Karpas-422 (cell line): ENCODE data around the gene ADAMTSL1. TPM values are rescaled to one million over a fixed set of nuclear protein-coding genes. Genes with fewer than 3 reads are reported as not detected.

Source experiments
- DNase-seq: peaks from one replicate; pipeline ENCODE4 v3.0.0-alpha.2; 2015
- H2AFZ ChIP-seq: fragments of 200-600 bp; sonication (generic); 2 replicates; pipeline ENCODE4 v1.6.1; 2014; ENCODE audit warnings: antibody characterized with exemption, low read length, mixed read lengths
- H3K27ac ChIP-seq: fragments of 200-600 bp; sonication (generic); 2 replicates; pipeline ENCODE4 v1.5.1; 2014; ENCODE audit warnings: mild to moderate bottlenecking, low read length, moderate library complexity
- H3K27me3 ChIP-seq: fragments of 200-600 bp; sonication (generic); 2 replicates; pipeline ENCODE4 v1.6.1; 2014; ENCODE audit warnings: low read length, mixed read lengths
- H3K36me3 ChIP-seq: fragments of 200-600 bp; sonication (generic); 2 replicates; pipeline ENCODE4 v1.6.1; 2014; ENCODE audit warnings: low read length, mixed read lengths; ENCODE audit not compliant: insufficient read depth
- H3K4me1 ChIP-seq: fragments of 200-600 bp; sonication (generic); 2 replicates; pipeline ENCODE4 v1.6.1; 2014; ENCODE audit warnings: mild to moderate bottlenecking, low read length, mixed read lengths
- H3K4me2 ChIP-seq: fragments of 200-600 bp; sonication (generic); 2 replicates; pipeline ENCODE4 v1.6.1; 2014; ENCODE audit warnings: low read length, low read depth, mild to moderate bottlenecking; ENCODE audit not compliant: poor library complexity, severe bottlenecking
- H3K4me3 ChIP-seq: fragments of 200-600 bp; sonication (generic); 2 replicates; pipeline ENCODE4 v1.5.1; 2014; ENCODE audit warnings: mild to moderate bottlenecking, antibody characterized with exemption, low read length, mixed read lengths
- H3K79me2 ChIP-seq: fragments of 200-600 bp; sonication (generic); 2 replicates; pipeline ENCODE4 v1.6.1; 2014; ENCODE audit warnings: mild to moderate bottlenecking, low read length, mixed read lengths
- H3K9ac ChIP-seq: fragments of 200-600 bp; sonication (generic); 2 replicates; pipeline ENCODE4 v1.6.0; 2014; ENCODE audit warnings: low read length
- H3K9me2 ChIP-seq: fragments of 200-600 bp; sonication (generic), shearing (Covaris generic); replicated peaks from 2 replicates; pipeline ENCODE4 v1.6.0; 2014; ENCODE audit warnings: mild to moderate bottlenecking, low read length, moderate library complexity; ENCODE audit not compliant: insufficient read depth
- H3K9me3 ChIP-seq: fragments of 300-700, 200-600 bp; sonication (generic); 2 replicates; pipeline ENCODE4 v1.6.1; 2014; ENCODE audit warnings: low read length, mixed read lengths
- H4K20me1 ChIP-seq: fragments of 200-600 bp; sonication (generic); 2 replicates; pipeline ENCODE4 v1.6.1; 2014; ENCODE audit warnings: mild to moderate bottlenecking, antibody characterized with exemption, low read length, low read depth; ENCODE audit not compliant: insufficient read depth
- total RNA-seq: library from RNA; depleted of rRNA; stranded (reverse); fragments of >200 nt; shearing (Covaris generic); gene quantifications from 2 replicates; pipeline ENCODE4 v1.2.3, GENCODE V29; 2014; ENCODE audit warnings: low replicate concordance

Gene ADAMTSL1
- total RNA-seq, 1 experiment from 2014 or later: 8.2 TPM

DNA sequence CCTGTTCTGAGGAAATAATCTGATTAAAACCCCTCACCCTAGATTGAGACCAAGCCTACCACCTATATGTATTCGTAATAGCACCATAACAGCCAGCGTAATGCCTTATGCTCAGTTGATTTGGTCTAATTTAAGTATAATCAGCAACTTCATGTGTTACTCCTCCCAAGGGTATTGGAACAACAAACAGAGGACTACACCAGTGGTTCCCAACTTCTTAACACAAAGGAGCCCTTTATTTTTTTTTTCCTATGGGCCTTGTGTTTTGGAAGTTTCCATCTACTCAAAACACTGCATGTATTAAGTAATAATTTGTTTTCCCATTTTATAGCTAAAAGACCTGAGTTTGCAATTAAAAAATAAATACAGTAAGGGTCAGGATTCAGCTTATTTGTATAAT, 140.7 kb downstream of the ADAMTSL1 start:
- no peaks in the 10 kb centered on the region for H3K27me3 ChIP-seq
- no peaks in the 10 kb centered on the region for H3K36me3 ChIP-seq
- no peaks in the 10 kb centered on the region for H3K9me3 ChIP-seq

DNA sequence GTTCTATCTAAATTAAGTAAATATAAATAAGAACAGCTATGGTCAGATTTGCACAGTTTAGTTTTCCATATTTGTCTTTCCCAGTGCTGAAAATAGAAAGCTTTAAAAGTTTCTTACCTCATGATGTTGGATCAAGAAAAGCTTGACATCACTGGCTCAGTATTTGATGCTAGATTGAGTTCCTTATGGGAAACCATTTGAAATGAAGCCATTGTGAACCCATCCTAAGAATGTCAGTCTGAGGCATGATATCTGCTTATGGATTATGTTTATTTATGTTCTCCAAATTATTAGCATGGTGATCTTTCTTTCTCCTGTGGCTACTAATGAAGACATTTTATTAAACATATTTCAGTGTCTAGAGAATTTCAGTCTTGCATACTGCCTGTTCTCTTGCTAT, 143.0 kb downstream of the ADAMTSL1 start:
- Histone ChIP-seq H3K27ac (no peak overlapping the region), H3K9me2 (no peaks in the 10 kb centered on the region), H3K4me1 (no peaks in the 10 kb centered on the region), H3K9me3 (no peaks in the 10 kb centered on the region), H3K4me2 (no peak overlapping the region), H3K4me3 (no peak overlapping the region), H4K20me1 (no peaks in the 10 kb centered on the region), H2AFZ (no peak overlapping the region), H3K27me3 (no peaks in the 10 kb centered on the region), H3K36me3 (no peaks in the 10 kb centered on the region), H3K9ac (no peak overlapping the region), H3K79me2 (no peaks in the 10 kb centered on the region)
- DNase-seq: no peak

More for the DNA sequence above, 140.7 kb downstream of the ADAMTSL1 start:
- Histone ChIP-seq H3K79me2 (no peaks in the 10 kb centered on the region), H3K4me2 (no peak overlapping the region), H3K9ac (no peak overlapping the region), H3K4me3 (no peak overlapping the region), H2AFZ (no peak overlapping the region), H4K20me1 (no peaks in the 10 kb centered on the region), H3K4me1 (no peaks in the 10 kb centered on the region), H3K9me2 (no peaks in the 10 kb centered on the region), H3K27ac (no peak overlapping the region)
- DNase-seq: no peak

- Histone ChIP-seq H3K27me3 (no peaks in the 10 kb centered on the region), H3K4me3 (no peak overlapping the region), H4K20me1 (no peaks in the 10 kb centered on the region), H3K4me1 (no peaks in the 10 kb centered on the region), H3K9ac (no peak overlapping the region), H3K27ac (no peak overlapping the region), H2AFZ (no peak overlapping the region), H3K36me3 (no peaks in the 10 kb centered on the region), H3K9me2 (no peaks in the 10 kb centered on the region), H3K4me2 (no peak overlapping the region), H3K79me2 (no peaks in the 10 kb centered on the region), H3K9me3 (no peaks in the 10 kb centered on the region)
- no peak for DNase-seq
Observed at GRCh38 chr9:18617759-18618158, 143.8 kb downstream of the ADAMTSL1 start.

GRCh38 chr9:18618862-18619261, 144.9 kb downstream of the ADAMTSL1 start:
- Histone ChIP-seq H3K27ac (no peak overlapping the region), H3K36me3 (no peaks in the 10 kb centered on the region), H3K4me2 (no peak overlapping the region), H4K20me1 (no peaks in the 10 kb centered on the region), H3K4me1 (no peaks in the 10 kb centered on the region), H3K27me3 (no peaks in the 10 kb centered on the region), H3K9me2 (no peaks in the 10 kb centered on the region), H3K79me2 (no peaks in the 10 kb centered on the region), H3K9me3 (no peaks in the 10 kb centered on the region), H3K4me3 (no peak overlapping the region), H3K9ac (no peak overlapping the region), H2AFZ (no peak overlapping the region)
- no peak for DNase-seq

DNA sequence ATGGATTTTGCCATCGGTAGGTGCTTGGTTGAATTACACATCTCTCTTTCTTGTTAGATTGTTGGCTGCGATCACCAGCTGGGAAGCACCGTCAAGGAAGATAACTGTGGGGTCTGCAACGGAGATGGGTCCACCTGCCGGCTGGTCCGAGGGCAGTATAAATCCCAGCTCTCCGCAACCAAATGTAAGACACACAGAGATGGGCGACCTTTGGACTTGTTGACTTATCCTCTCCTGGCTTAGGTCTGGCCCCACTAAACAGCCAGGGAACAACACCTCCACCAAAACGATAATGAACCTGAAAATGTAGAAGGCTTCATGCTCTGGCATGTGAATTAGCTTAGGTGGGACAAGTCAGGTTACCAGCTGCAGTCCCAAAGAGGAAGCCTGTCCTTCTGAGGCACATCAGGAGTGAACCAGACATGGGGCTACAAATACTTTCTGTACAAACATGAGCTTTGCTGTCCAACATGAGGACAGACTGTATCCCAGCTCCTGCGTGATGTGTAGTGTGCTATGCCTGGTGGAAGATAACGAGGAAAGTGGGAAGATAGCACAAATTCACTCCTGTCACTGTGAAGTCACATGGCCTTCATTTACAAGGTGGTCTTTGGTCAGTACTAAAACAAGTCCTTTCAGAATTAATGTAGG, 148.4 kb downstream of the ADAMTSL1 start:
- no peak overlapping the region for H2AFZ ChIP-seq
- no peak overlapping the region for H3K27ac ChIP-seq
- DNase-seq: no peak
- no peak overlapping the region for H3K9ac ChIP-seq
- H4K20me1 ChIP-seq: no peaks in the 10 kb centered on the region
- no peaks in the 10 kb centered on the region for H3K4me1 ChIP-seq
- no peak overlapping the region for H3K4me3 ChIP-seq
- H3K36me3 ChIP-seq: no peaks in the 10 kb centered on the region
- H3K4me2 ChIP-seq: no peak overlapping the region
- no peaks in the 10 kb centered on the region for H3K9me3 ChIP-seq
- H3K9me2 ChIP-seq: no peaks in the 10 kb centered on the region
- no peaks in the 10 kb centered on the region for H3K79me2 ChIP-seq
- H3K27me3 ChIP-seq: no peaks in the 10 kb centered on the region

DNA sequence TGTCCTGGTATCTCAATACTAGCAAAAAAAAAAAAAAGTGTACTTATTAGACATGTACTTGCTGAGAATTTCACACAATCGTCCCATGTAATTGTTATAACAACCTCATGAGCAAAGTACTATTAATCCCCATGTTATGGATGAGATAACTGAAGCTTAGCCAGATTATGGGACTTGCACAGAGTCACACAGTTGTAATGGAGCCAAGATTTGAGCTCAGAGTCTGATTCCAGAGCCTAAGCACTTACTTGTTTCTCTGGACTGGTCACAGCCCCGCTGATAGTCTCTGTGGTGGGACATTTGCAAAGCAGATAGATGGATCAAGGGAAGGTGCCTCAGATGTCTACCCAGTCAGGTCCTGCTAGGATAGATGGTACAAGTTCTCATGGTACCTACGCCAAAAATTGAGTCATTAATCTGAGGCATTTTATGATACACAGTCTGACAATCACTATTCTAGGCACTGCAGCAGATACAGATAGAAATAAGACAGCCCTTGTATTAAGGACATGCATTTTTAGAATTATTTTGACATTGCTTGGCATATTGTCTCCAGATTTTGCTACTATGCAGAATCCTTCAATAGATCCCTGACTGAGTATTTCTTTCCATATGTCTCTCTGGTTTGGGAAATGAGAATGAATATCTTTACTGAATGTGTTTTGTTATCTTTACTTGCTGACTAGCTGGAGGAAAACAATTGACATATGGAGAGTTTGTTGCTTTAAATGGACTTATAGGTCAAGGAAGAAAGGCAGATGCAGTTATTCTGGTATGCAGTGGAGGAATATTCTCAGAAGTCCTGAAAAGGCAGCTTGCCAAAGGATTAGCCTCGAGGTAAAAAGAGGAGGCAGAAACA, 149.5 kb downstream of the ADAMTSL1 start:
- Histone ChIP-seq H3K27me3 (no peaks in the 10 kb centered on the region), H3K9me2 (no peaks in the 10 kb centered on the region), H3K4me3 (no peak overlapping the region), H3K9ac (no peak overlapping the region), H3K27ac (no peak overlapping the region), H2AFZ (no peak overlapping the region), H3K4me1 (no peaks in the 10 kb centered on the region), H3K4me2 (no peak overlapping the region), H4K20me1 (no peaks in the 10 kb centered on the region), H3K79me2 (no peaks in the 10 kb centered on the region), H3K36me3 (no peaks in the 10 kb centered on the region), H3K9me3 (no peaks in the 10 kb centered on the region)
- DNase-seq: no peak

- Histone ChIP-seq H3K4me2 (no peak overlapping the region), H3K9me2 (no peaks in the 10 kb centered on the region), H2AFZ (no peak overlapping the region), H3K9me3 (no peaks in the 10 kb centered on the region), H4K20me1 (no peaks in the 10 kb centered on the region), H3K36me3 (no peaks in the 10 kb centered on the region), H3K4me1 (no peaks in the 10 kb centered on the region), H3K27me3 (no peaks in the 10 kb centered on the region), H3K9ac (no peak overlapping the region), H3K79me2 (no peaks in the 10 kb centered on the region), H3K4me3 (no peak overlapping the region), H3K27ac (no peak overlapping the region)
- DNase-seq: no peak
Observed at GRCh38 chr9:18626046-18626698, 152.2 kb downstream of the ADAMTSL1 start.

GRCh38 chr9:18629136-18629535, 155.2 kb downstream of the ADAMTSL1 start:
- H3K4me2 ChIP-seq: no peak overlapping the region
- no peak overlapping the region for H3K27ac ChIP-seq
- H3K9ac ChIP-seq: no peak overlapping the region
- no peaks in the 10 kb centered on the region for H3K79me2 ChIP-seq
- H3K4me3 ChIP-seq: no peak overlapping the region
- H3K4me1 ChIP-seq: no peaks in the 10 kb centered on the region
- no peak for DNase-seq
- H3K9me3 ChIP-seq: no peaks in the 10 kb centered on the region
- H4K20me1 ChIP-seq: no peaks in the 10 kb centered on the region
- H2AFZ ChIP-seq: no peak overlapping the region
- H3K9me2 ChIP-seq: no peaks in the 10 kb centered on the region
- H3K36me3 ChIP-seq: no peaks in the 10 kb centered on the region
- no peaks in the 10 kb centered on the region for H3K27me3 ChIP-seq
